Activated T-cell treated with anti-CD3 and anti-CD28 coated beads for 24 hours (primary cell): Measurements from ENCODE around the gene SH2D3C.

Source experiments
- DNase-seq: peaks from one replicate; pipeline ENCODE4 v3.0.0-alpha.2; 2020; ENCODE audit warnings: low read depth

SH2D3C gene

GRCh38 chr9:127738666-127739065 lies 39.8 kb downstream of the SH2D3C start:
- no peak for DNase-seq

GRCh38 chr9:127735530-127736185 lies 42.8 kb downstream of the SH2D3C start:
- DNase-seq = no peak

GRCh38 chr9:127734747-127735529 lies 43.5 kb downstream of the SH2D3C start, which contains the start of gene TOR2A:
TSS of gene TOR2A (minus strand) at chr9:127735294. CDS start at chr9:127735270, 24 bp downstream.
- DNase-seq = peak; percentile 96

GRCh38 chr9:127734247-127734746 lies 44.2 kb downstream of the SH2D3C start:
- DNase-seq = no peak

- no peak for DNase-seq
Measured at GRCh38 chr9:127733614-127734013, 44.9 kb downstream of the SH2D3C start.

GRCh38 chr9:127732444-127732843 lies 46.0 kb downstream of the SH2D3C start:
- DNase-seq = no peak

- no peak for DNase-seq
Measured at GRCh38 chr9:127731938-127732337, 46.5 kb downstream of the SH2D3C start.

GRCh38 chr9:127730799-127731410 lies 47.6 kb downstream of the SH2D3C start:
- DNase-seq = no peak

- DNase-seq = no peak
Measured at GRCh38 chr9:127730262-127730661, 48.2 kb downstream of the SH2D3C start.

- DNase-seq = no peak
Measured at GRCh38 chr9:127729522-127730256, 48.8 kb downstream of the SH2D3C start.

GRCh38 chr9:127728808-127729207 lies 49.7 kb downstream of the SH2D3C start:
- DNase-seq = no peak

- no peak for DNase-seq
Measured at GRCh38 chr9:127726871-127727270, 51.6 kb downstream of the SH2D3C start.

GRCh38 chr9:127724012-127724411 lies 54.5 kb downstream of the SH2D3C start:
- DNase-seq = no peak

- DNase-seq = no peak
Measured at GRCh38 chr9:127723444-127723843, 55.0 kb downstream of the SH2D3C start.

GRCh38 chr9:127723013-127723412 lies 55.5 kb downstream of the SH2D3C start:
- DNase-seq = no peak

- DNase-seq = no peak
Measured at GRCh38 chr9:127722055-127722745, 56.3 kb downstream of the SH2D3C start.

- no peak for DNase-seq
Measured at GRCh38 chr9:127721391-127721821, 57.1 kb downstream of the SH2D3C start.

GRCh38 chr9:127720865-127721227 lies 57.6 kb downstream of the SH2D3C start:
- no peak for DNase-seq

- DNase-seq = no peak
Measured at GRCh38 chr9:127720031-127720864, 58.2 kb downstream of the SH2D3C start.

GRCh38 chr9:127717766-127718165 lies 60.7 kb downstream of the SH2D3C start:
- no peak for DNase-seq

GRCh38 chr9:127716412-127716811 lies 62.1 kb downstream of the SH2D3C start:
- no peak for DNase-seq
